Left lung (tissue), 10 donors: ENCODE results near the gene OR5K3. TPM values are rescaled to one million over a fixed set of nuclear protein-coding genes. Genes with fewer than 3 reads are reported as not detected.

Source experiments
- ATAC-seq: fragments of 200-7000 bp; cut with Tn5 transposase; one replicate; pipeline ENCODE4 v1.9.1; 2020; ENCODE audit warnings: moderate library complexity
- DNase-seq, 4 donors: peaks; one replicate each; pipeline ENCODE4 v3.0.0-alpha.2; 2013 to 2020
- H3K27ac ChIP-seq, 2 donors: fragments of 200-600 bp; sonication (generic) in 1 of 2; one replicate each; pipeline versions ENCODE4 v1.5.0 to v1.8.0; 2020 to 2021
- H3K27me3 ChIP-seq, 2 donors: fragments of 200-600 bp; sonication (generic) in 1 of 2; one replicate each; pipeline versions ENCODE4 v1.5.0 to v1.8.0; 2020 to 2021
- H3K36me3 ChIP-seq, 2 donors: fragments of 200-600 bp; sonication (generic) in 1 of 2; one replicate each; pipeline versions ENCODE4 v1.5.0 to v1.8.0; 2020 to 2021
- H3K4me1 ChIP-seq, 2 donors: fragments of 200-600 bp; one replicate each; pipeline ENCODE4 v1.8.0; 2021
- H3K4me3 ChIP-seq, 2 donors: fragments of 200-600 bp; sonication (generic) in 1 of 2; one replicate each; pipeline versions ENCODE4 v1.5.0 to v1.8.0; 2020 to 2021; ENCODE audit warnings: mild to moderate bottlenecking in 1 of 2
- H3K9me3 ChIP-seq, 2 donors: fragments of 200-600 bp; sonication (generic) in 1 of 2; one replicate each; pipeline versions ENCODE4 v1.5.0 to v1.8.0; 2020 to 2021
- CTCF ChIP-seq, 2 donors: fragments of 200-600 bp; sonication (generic) in 1 of 2; IDR thresholded peaks; one replicate each; pipeline versions ENCODE4 v1.5.0 to v1.8.0; 2021; ENCODE audit warnings: antibody characterized with exemption in 2 of 2
- intact Hi-C, 2 donors: fragments of 100-400 bp; cut with DNase I; formaldehyde crosslinking; loops; one replicate each; pipeline versions ENCODE4 v1.11.2 to v1.14.2; 2022
- polyA plus RNA-seq, 6 donors: library from polyadenylated mRNA; unstranded; fragments of 120-200 nt; gene quantifications; one replicate each; pipeline ENCODE4 v1.2.1, GENCODE V29; 2013; ENCODE audit not compliant: insufficient read length in 6 of 6
- total RNA-seq, 2 donors: library from RNA; stranded (reverse); fragmentation: NEBNext Ultra II Directional; extraction: Animal tissue kit (Norgen Biotek cat#: 25700); gene quantifications; one replicate each; pipeline ENCODE4 v1.2.1, GENCODE V29; 2021
- donor health status: DM: no; HTN: yes; CAD: no.
- donor health status: DM: no; HTN: no; CAD: no.

The OR5K3 gene
- total and polyA plus RNA-seq, 8 donors: not detected

GRCh38 chr3:98432575-98432974 lies 42.1 kb downstream of the OR5K3 start:
- H3K4me1 ChIP-seq: no peaks in the 10 kb centered on the region
- intact Hi-C loops: no loop called here
- DNase-seq: no peak

GRCh38 chr3:98433764-98434163 lies 43.3 kb downstream of the OR5K3 start:
- Histone ChIP-seq H3K9me3 (peaks cover 0 to 25% of the 10 kb centered on the region in 2 donors), H3K4me1 (no peaks in the 10 kb centered on the region), H3K27me3 (no peaks in the 10 kb centered on the region), H3K4me3 (no peak overlapping the region), H3K27ac (no peak overlapping the region), H3K36me3 (no peaks in the 10 kb centered on the region)
- ATAC-seq (no peak), DNase-seq (no peak)
- TF ChIP-seq CTCF (IDR thresholded peaks at IDR 0.05): no peak
- intact Hi-C loops: no loop called here

More at GRCh38 chr3:98432575-98432974, 42.1 kb downstream of the OR5K3 start:
- Histone ChIP-seq H3K27ac (no peak overlapping the region), H3K27me3 (no peaks in the 10 kb centered on the region), H3K36me3 (no peaks in the 10 kb centered on the region), H3K4me3 (no peak overlapping the region), H3K9me3 (peaks cover 0 to 36% of the 10 kb centered on the region in 2 donors)
- TF ChIP-seq CTCF (IDR thresholded peaks at IDR 0.05): no peak
- ATAC-seq: no peak

- DNase-seq (no peak), ATAC-seq (no peak)
- Histone ChIP-seq H3K27me3 (no peaks in the 10 kb centered on the region), H3K9me3 (peaks cover 0 to 18% of the 10 kb centered on the region in 2 donors), H3K4me3 (no peak overlapping the region), H3K27ac (no peak overlapping the region), H3K4me1 (no peaks in the 10 kb centered on the region), H3K36me3 (no peaks in the 10 kb centered on the region)
- no peak for TF ChIP-seq CTCF (IDR thresholded peaks at IDR 0.05)
- intact Hi-C loops: no loop called here
Measured at GRCh38 chr3:98434412-98434811, 43.9 kb downstream of the OR5K3 start.

- H3K4me3 ChIP-seq: no peak overlapping the region
- intact Hi-C loops: no loop called here
- no peak for TF ChIP-seq CTCF (IDR thresholded peaks at IDR 0.05)
- no peak for DNase-seq
- H3K27me3 ChIP-seq: no peaks in the 10 kb centered on the region
- H3K27ac ChIP-seq: no peak overlapping the region
- H3K36me3 ChIP-seq: no peaks in the 10 kb centered on the region
- ATAC-seq: no peak
- no peaks in the 10 kb centered on the region for H3K9me3 ChIP-seq
- no peaks in the 10 kb centered on the region for H3K4me1 ChIP-seq
Measured at GRCh38 chr3:98440283-98440682, 49.8 kb downstream of the OR5K3 start.

Other genes starting within 250 kb of the OR5K3 start
- not detected for gene OR5H14, start 243.2 kb upstream of the OR5K3 start, total RNA-seq
- gene OR5H14, start 243.2 kb upstream of the OR5K3 start, polyA plus RNA-seq: under 1 TPM in 3 of 6 donors, not detected in 3; 0.03 TPM
- not detected for gene OR5H15, start 224.0 kb upstream of the OR5K3 start, total RNA-seq
- gene OR5H15, start 224.0 kb upstream of the OR5K3 start, polyA plus RNA-seq: not detected
- gene OR5H6, start 126.4 kb upstream of the OR5K3 start, total RNA-seq: not detected
- gene OR5H6, start 126.4 kb upstream of the OR5K3 start, polyA plus RNA-seq: not detected
- not detected for gene OR5H2, start 108.2 kb upstream of the OR5K3 start, total RNA-seq
- not detected for gene OR5H2, start 108.2 kb upstream of the OR5K3 start, polyA plus RNA-seq
- not detected for gene OR5K4, start 36.8 kb upstream of the OR5K3 start, total RNA-seq
- gene OR5K4, start 36.8 kb upstream of the OR5K3 start, polyA plus RNA-seq: not detected
- not detected for gene OR5K1, start 72.5 kb downstream of the OR5K3 start, total RNA-seq
- gene OR5K1, start 72.5 kb downstream of the OR5K3 start, polyA plus RNA-seq: under 1 TPM in 1 of 6 donors, not detected in 5; 0.12 TPM
- gene OR5K2, start 107.0 kb downstream of the OR5K3 start, total RNA-seq: not detected
- gene OR5K2, start 107.0 kb downstream of the OR5K3 start, polyA plus RNA-seq: under 1 TPM; 0.17 to 0.97 (median 0.46) TPM
- gene CLDND1, start 132.2 kb downstream of the OR5K3 start, total RNA-seq: 10 to 100 TPM; 74.8 to 83.7 TPM
- gene CLDND1, start 132.2 kb downstream of the OR5K3 start, polyA plus RNA-seq: 100 to 1,000 TPM; 124 to 187 (median 139) TPM
- under 1 TPM in 1 of 2 donors, not detected in 1; 0.58 TPM for gene GPR15, start 141.3 kb downstream of the OR5K3 start, total RNA-seq
- gene GPR15, start 141.3 kb downstream of the OR5K3 start, polyA plus RNA-seq: not detected
- 10 to 100 TPM; 15.0 to 21.3 TPM for gene CPOX, start 202.9 kb downstream of the OR5K3 start, total RNA-seq
- gene CPOX, start 202.9 kb downstream of the OR5K3 start, polyA plus RNA-seq: 10 to 100 TPM; 24.3 to 33.6 (median 29.9) TPM